RWPE2 (cell line): Measurements from ENCODE around the gene TSR2.

ENCODE experiments used
- ATAC-seq: fragments of 200-7000 bp; cut with Tn5 transposase; 3 replicates; pipeline ENCODE4 v1.9.1; 2021; ENCODE audit warnings: low read depth
- DNase-seq: peaks from one replicate; pipeline ENCODE4 v3.0.0-alpha.2; 2020; ENCODE audit warnings: low spot score
- H3K27ac ChIP-seq: fragments of 450-650 bp; 2 replicates; pipeline ENCODE4 v1.5.1; 2017; ENCODE audit warnings: mild to moderate bottlenecking; ENCODE audit not compliant: poor library complexity, severe bottlenecking
- H3K27me3 ChIP-seq: fragments of 250-450 bp; sonication (Bioruptor Pico); 2 replicates; pipeline ENCODE4 v1.5.1; 2021; ENCODE audit warnings: mild to moderate bottlenecking, moderate library complexity; ENCODE audit not compliant: insufficient read depth, poor library complexity, severe bottlenecking
- H3K36me3 ChIP-seq: fragments of 250-450 bp; sonication (Bioruptor Pico); 2 replicates; pipeline ENCODE4 v1.5.1; 2020; ENCODE audit warnings: low read depth, mild to moderate bottlenecking, moderate library complexity
- H3K4me1 ChIP-seq: fragments of 250-450 bp; sonication (Bioruptor Pico); 2 replicates; pipeline ENCODE4 v1.5.1; 2021; ENCODE audit warnings: mild to moderate bottlenecking, moderate library complexity; ENCODE audit not compliant: insufficient read depth, poor library complexity, severe bottlenecking
- H3K4me3 ChIP-seq: fragments of 250-450 bp; sonication (Bioruptor Pico); 2 replicates; pipeline ENCODE4 v1.5.1; 2021; ENCODE audit warnings: mild to moderate bottlenecking, moderate library complexity; ENCODE audit not compliant: severe bottlenecking
- H3K9me3 ChIP-seq: fragments of 250-450 bp; sonication (Bioruptor Pico); 2 replicates; pipeline ENCODE4 v1.5.1; 2021; ENCODE audit warnings: mild to moderate bottlenecking, moderate library complexity; ENCODE audit not compliant: severe bottlenecking
- TF ChIP-seq, protein P1 (sequence below): fragments of 450-650 bp; IDR thresholded peaks from one replicate; pipeline ENCODE4 v1.5.1; 2017; ENCODE audit warnings: mild to moderate bottlenecking, moderate library complexity; ENCODE audit not compliant: poor library complexity, severe bottlenecking

Gene TSR2

DNA sequence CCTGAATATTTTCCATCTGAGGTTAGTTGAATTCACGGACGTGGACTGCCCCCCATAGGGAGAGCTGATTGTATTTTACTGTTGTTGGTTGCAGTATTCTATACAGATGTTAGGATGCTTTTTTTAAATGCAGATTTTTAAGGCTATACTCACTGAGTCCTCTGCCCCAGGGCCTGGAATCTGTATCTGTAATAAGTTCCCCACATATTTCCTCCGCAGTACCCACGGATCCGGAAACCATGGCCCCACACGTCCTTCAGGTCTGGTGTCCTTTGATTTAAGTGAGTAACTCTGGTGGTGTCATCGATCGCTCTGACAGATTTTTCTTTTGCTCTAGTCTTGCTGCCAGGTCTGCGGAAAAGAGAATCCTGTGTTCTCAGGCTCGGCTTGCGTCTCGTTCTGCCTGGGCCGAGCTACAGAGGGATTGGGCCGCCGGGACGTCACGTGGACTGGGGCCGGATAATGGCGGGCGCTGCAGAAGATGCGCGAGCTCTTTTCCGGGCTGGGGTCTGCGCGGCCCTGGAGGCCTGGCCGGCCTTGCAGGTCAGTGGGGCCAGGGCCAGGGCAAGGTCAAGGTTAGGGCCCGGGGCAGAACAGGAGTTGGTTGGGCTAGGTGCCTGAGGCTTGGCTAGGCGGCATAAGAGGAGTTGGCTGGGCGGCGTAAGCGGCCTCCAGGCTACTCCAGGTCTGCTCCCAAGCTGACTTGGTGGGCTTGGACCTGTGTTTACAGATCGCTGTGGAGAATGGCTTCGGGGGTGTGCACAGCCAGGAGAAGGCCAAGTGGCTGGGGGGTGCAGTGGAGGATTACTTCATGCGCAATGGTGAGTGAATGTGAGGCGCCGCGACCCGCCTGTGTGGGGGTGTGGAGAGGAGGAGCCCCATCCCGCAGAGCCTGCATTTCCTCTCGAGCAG lies at the start of gene TSR2:
Gene TSR2, plus strand, starts transcription at position 445 of the 912 bp plus-strand sequence. Its CDS starts 18 bp downstream, at position 463.
- peaks cover 8% of the 10 kb centered on the region; the same call in 1 of the 2 replicates for H3K36me3 ChIP-seq
- DNase-seq: peak; percentile 66
- H3K4me3 ChIP-seq: peak within 1 kb of the TSS; percentile 80
- TF ChIP-seq, protein P1, sequence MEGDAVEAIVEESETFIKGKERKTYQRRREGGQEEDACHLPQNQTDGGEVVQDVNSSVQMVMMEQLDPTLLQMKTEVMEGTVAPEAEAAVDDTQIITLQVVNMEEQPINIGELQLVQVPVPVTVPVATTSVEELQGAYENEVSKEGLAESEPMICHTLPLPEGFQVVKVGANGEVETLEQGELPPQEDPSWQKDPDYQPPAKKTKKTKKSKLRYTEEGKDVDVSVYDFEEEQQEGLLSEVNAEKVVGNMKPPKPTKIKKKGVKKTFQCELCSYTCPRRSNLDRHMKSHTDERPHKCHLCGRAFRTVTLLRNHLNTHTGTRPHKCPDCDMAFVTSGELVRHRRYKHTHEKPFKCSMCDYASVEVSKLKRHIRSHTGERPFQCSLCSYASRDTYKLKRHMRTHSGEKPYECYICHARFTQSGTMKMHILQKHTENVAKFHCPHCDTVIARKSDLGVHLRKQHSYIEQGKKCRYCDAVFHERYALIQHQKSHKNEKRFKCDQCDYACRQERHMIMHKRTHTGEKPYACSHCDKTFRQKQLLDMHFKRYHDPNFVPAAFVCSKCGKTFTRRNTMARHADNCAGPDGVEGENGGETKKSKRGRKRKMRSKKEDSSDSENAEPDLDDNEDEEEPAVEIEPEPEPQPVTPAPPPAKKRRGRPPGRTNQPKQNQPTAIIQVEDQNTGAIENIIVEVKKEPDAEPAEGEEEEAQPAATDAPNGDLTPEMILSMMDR: peak; percentile 33
- H3K27me3 ChIP-seq: no peaks in the 10 kb centered on the region
- H3K9me3 ChIP-seq: no peaks in the 10 kb centered on the region
- no peaks in the 10 kb centered on the region for H3K4me1 ChIP-seq
- no peak within 1 kb of the TSS for H3K27ac ChIP-seq
- peak; percentile 96 for ATAC-seq

DNA sequence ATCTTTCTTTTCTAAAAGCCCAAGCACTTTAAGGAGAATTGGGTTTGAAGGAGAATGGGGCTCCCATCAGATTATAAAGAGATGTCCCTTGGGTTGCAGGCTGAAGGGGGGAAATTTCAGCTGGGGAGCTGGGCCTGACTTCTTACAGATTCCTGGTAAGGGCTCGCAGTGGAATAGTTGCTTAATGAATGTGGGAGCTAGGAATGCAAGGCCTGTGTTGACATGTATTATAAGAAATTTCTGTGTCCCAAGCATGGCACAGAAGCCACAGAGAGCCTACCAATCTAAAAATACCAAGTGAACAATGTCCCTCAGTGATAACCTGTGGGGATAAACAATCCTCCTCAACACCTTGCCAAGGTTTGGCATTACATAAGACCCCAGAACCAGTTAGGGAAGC lies 43.1 kb upstream of the TSR2 start:
- Histone ChIP-seq H3K27me3 (no peaks in the 10 kb centered on the region), H3K4me1 (no peaks in the 10 kb centered on the region), H3K36me3 (no peaks in the 10 kb centered on the region), H3K9me3 (no peaks in the 10 kb centered on the region), H3K27ac (no peak overlapping the region), H3K4me3 (no peak overlapping the region)
- TF ChIP-seq, protein P1: no peak
- DNase-seq (no peak), ATAC-seq (peak; percentile 48; the same call in 1 of the 3 replicates)

GRCh38 chrX:54407266-54407665 lies 32.9 kb upstream of the TSR2 start:
- H3K4me1 ChIP-seq: no peaks in the 10 kb centered on the region
- no peak overlapping the region for H3K27ac ChIP-seq
- no peak overlapping the region for H3K4me3 ChIP-seq
- H3K9me3 ChIP-seq: no peaks in the 10 kb centered on the region
- H3K36me3 ChIP-seq: no peaks in the 10 kb centered on the region
- DNase-seq: no peak
- TF ChIP-seq, protein P1: no peak
- no peak for ATAC-seq
- H3K27me3 ChIP-seq: no peaks in the 10 kb centered on the region

DNA sequence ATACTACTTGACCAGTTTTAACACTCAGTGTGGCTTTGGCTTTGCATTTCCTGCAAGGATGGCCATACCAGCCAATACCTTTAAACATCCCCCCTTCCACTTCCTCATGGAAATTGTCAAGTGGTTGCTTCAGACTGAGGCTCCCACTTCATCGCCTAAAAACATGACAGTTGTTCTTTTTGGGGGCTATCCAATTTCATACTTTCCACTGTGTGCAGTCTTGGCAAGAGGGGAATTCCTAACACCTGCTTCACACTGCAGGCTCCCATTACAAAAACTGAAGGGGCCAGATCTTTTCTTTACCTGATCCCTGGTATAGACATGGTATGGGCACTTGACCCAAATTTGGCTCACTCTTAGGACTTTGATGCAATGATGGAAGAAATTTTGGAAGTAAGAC lies 28.5 kb upstream of the TSR2 start:
- H3K36me3 ChIP-seq: no peaks in the 10 kb centered on the region
- ATAC-seq (no peak), DNase-seq (no peak)
- H3K9me3 ChIP-seq: no peaks in the 10 kb centered on the region
- H3K27ac ChIP-seq: no peak overlapping the region
- TF ChIP-seq, protein P1: no peak
- no peaks in the 10 kb centered on the region for H3K27me3 ChIP-seq
- no peaks in the 10 kb centered on the region for H3K4me1 ChIP-seq
- no peak overlapping the region for H3K4me3 ChIP-seq

DNA sequence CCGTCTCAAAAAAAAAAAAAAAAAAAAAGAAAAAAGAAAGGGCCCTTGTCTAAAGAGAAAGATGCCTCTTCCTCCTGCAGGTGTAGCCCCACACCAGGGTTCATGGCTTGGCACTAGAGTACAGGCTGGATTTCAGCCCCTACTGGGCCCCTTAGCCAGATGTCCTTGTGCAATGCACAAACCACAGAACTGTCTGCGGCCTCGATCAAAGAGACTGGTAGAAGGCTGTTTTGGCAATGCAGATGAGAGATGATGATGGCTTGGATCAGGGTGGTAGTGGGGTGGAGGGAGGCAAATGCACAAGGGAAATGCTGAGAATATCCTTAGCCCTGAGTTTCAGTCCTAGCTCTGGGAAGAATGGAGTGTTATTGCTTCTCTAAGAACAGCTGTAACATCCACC lies 26.5 kb upstream of the TSR2 start:
- no peaks in the 10 kb centered on the region for H3K4me1 ChIP-seq
- no peaks in the 10 kb centered on the region for H3K27me3 ChIP-seq
- ATAC-seq (no peak), DNase-seq (no peak)
- no peak overlapping the region for H3K4me3 ChIP-seq
- TF ChIP-seq, protein P1: no peak
- no peaks in the 10 kb centered on the region for H3K9me3 ChIP-seq
- H3K27ac ChIP-seq: no peak overlapping the region
- H3K36me3 ChIP-seq: no peaks in the 10 kb centered on the region
